Colonic mucosa (tissue), 4 donors: ENCODE measurements around the gene REV3L. TPM values are rescaled to one million over a fixed set of nuclear protein-coding genes. Genes with fewer than 3 reads are reported as not detected.

Experiments
- DNase-seq: peaks from one replicate; pipeline ENCODE4 v3.0.0-alpha.2; 2020
- H3K27ac ChIP-seq: fragments of 200-600 bp; one replicate; pipeline ENCODE4 v1.8.0; 2021
- H3K27me3 ChIP-seq: fragments of 200-600 bp; one replicate; pipeline ENCODE4 v1.8.0; 2021
- H3K36me3 ChIP-seq: fragments of 200-600 bp; one replicate; pipeline ENCODE4 v1.8.0; 2021
- H3K4me1 ChIP-seq: fragments of 200-600 bp; one replicate; pipeline ENCODE4 v1.8.0; 2021; ENCODE audit warnings: mild to moderate bottlenecking
- H3K4me3 ChIP-seq: fragments of 200-600 bp; one replicate; pipeline ENCODE4 v1.8.0; 2021
- H3K9ac ChIP-seq, 2 donors: one replicate each; pipeline ENCODE4 v1.7.0; 2013; ENCODE audit warnings: control low read depth in 2 of 2, low read depth in 2 of 2, low read length in 2 of 2
- H3K9me3 ChIP-seq: fragments of 200-600 bp; one replicate; pipeline ENCODE4 v1.8.0; 2021
- CTCF ChIP-seq: fragments of 200-600 bp; IDR thresholded peaks from one replicate; pipeline ENCODE4 v1.8.0; 2022; ENCODE audit warnings: antibody characterized with exemption, mild to moderate bottlenecking
- intact Hi-C: fragments of 100-400 bp; cut with DNase I; formaldehyde crosslinking; loops from one replicate; pipeline ENCODE4 v1.14.1; 2022
- total RNA-seq, 2 donors: library from RNA; stranded (reverse); fragmentation: NEBNext Ultra II Directional in 1 of 2; extraction: Animal tissue kit (Norgen Biotek cat#: 25700) in 1 of 2; gene quantifications; one replicate each; pipeline ENCODE4 v1.2.1, GENCODE V29; 2021
- donor health status: healthy.
- donor health status: DM: no; HTN: no; CAD: no.
- donor health status: DM: no; HTN: no; CAD: no.

The REV3L gene
- total RNA-seq, 2 donors from 2014 or later = 16.7 to 20.8 TPM

DNA sequence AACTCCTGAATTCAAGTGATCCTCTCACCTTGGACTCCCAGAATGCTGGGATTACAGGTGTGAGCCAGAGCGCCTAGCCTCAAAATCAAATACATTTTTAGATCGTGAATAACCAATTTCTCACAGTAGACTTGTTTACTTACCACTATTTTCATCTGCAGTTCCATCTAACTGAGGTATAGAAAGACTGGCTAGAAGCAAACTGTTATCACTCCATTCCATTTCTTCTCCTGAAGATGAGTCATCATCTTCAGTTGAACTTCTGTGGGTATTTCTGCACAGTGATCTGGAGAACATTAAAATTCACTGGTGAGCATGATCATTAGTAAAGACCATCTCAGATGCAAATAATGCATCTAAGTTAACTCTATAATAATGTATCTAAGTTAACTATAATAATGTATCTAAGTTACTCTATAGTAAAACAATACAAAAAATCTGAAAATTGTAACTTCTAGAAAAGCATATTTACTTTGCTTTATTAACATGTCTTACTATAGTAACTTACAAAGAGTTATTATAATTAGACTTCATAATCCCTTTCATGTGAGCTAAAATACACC lies 105.4 kb downstream of the REV3L start:
- no peak for DNase-seq
- Histone ChIP-seq H3K4me1 (no peaks in the 10 kb centered on the region), H3K27ac (no peak overlapping the region), H3K4me3 (no peak overlapping the region), H3K9me3 (no peaks in the 10 kb centered on the region), H3K9ac (no peak overlapping the region), H3K36me3 (no peaks in the 10 kb centered on the region), H3K27me3 (no peaks in the 10 kb centered on the region)
- no peak for TF ChIP-seq CTCF
- intact Hi-C loops = loop anchor here (2.0 kb wide), 1 partner anchor 23 kb away; no protein-coding TSS in a partner anchor

DNA sequence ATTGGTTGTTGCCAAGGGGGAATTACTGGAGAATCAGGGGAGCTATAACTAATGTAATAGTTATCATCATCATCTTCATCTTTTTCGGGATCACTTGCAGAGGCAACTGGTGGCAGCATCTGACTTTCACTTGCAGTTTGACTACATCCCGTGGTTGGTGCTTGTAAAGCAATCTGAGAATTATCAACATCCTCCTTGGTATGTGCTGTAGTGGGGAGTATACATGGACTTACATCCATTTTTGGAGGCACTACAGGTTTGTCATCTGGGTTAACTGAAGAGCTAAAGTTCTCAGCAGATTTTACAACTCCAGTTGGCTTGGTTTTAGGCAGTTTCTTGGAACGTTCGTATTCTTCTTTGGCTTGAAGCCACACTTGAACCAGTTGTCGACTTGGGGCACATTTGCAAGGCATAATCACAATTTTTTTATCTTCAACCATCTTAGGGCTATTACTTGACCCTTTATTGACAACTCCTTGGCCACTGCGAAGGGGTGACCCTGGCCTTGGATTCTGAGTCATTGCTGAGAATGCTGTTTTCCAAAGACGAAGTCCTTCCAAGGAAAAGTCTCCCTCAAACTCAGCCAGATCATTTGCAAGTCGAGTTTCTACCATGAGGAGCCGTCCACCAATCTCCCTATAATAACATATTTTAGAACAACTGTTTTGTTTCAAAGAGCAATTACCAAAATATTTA lies 115.5 kb downstream of the REV3L start:
- TF ChIP-seq CTCF = no peak
- Histone ChIP-seq H3K9ac (no peak overlapping the region), H3K4me3 (no peak overlapping the region), H3K27ac (no peak overlapping the region), H3K4me1 (no peaks in the 10 kb centered on the region), H3K36me3 (no peaks in the 10 kb centered on the region), H3K9me3 (no peaks in the 10 kb centered on the region), H3K27me3 (no peaks in the 10 kb centered on the region)
- intact Hi-C loops = no loop called here
- no peak for DNase-seq

GRCh38 chr6:111361648-111362047 lies 121.4 kb downstream of the REV3L start:
- Histone ChIP-seq H3K4me3 (no peak overlapping the region), H3K4me1 (no peaks in the 10 kb centered on the region)

DNA sequence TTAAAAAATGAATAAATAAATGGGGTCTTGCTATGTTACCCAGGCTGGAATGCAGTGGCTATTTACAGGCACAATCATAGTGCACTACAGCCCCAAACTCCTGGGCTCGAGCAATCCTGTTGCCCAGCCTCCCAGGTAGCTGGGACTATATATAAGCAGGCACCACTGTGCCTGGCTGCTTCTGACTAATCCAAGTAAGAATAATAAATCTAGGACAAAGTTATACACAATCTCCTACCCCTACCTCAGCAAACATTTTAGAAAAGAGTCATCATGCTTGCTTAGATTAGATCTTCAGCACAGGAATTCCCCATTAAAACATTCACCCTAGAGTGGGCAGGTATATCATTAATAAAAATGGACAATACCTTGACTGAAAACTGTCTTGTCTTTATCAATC lies 124.6 kb downstream of the REV3L start:
- H3K27me3 ChIP-seq = no peaks in the 10 kb centered on the region
- H3K27ac ChIP-seq = no peak overlapping the region
- no peaks in the 10 kb centered on the region for H3K36me3 ChIP-seq
- TF ChIP-seq CTCF = no peak
- DNase-seq = no peak
- no peaks in the 10 kb centered on the region for H3K9me3 ChIP-seq
- intact Hi-C loops = no loop called here
- H3K4me1 ChIP-seq = no peaks in the 10 kb centered on the region
- H3K4me3 ChIP-seq = no peak overlapping the region
- H3K9ac ChIP-seq = no peak overlapping the region

More at GRCh38 chr6:111361648-111362047, 121.4 kb downstream of the REV3L start:
- DNase-seq = peak; percentile 39
- H3K9me3 ChIP-seq = no peaks in the 10 kb centered on the region
- peak; percentile 33 for TF ChIP-seq CTCF
- H3K36me3 ChIP-seq = no peaks in the 10 kb centered on the region
- H3K27ac ChIP-seq = no peak overlapping the region
- H3K9ac ChIP-seq = no peak overlapping the region
- H3K27me3 ChIP-seq = no peaks in the 10 kb centered on the region
- intact Hi-C loops = loop anchor here (5.0 kb wide), 1 partner anchor 116 kb away; no protein-coding TSS in a partner anchor

- H3K4me3 ChIP-seq = no peak overlapping the region
- no peaks in the 10 kb centered on the region for H3K4me1 ChIP-seq
- TF ChIP-seq CTCF = no peak
- intact Hi-C loops = no loop called here
- no peak for DNase-seq
- H3K9ac ChIP-seq = no peak overlapping the region
- H3K27me3 ChIP-seq = no peaks in the 10 kb centered on the region
- no peaks in the 10 kb centered on the region for H3K36me3 ChIP-seq
- no peak overlapping the region for H3K27ac ChIP-seq
- no peaks in the 10 kb centered on the region for H3K9me3 ChIP-seq
Measured at GRCh38 chr6:111357705-111358104, 125.3 kb downstream of the REV3L start.
